ENCODE results near the gene SKI.

Gene SKI

DNA sequence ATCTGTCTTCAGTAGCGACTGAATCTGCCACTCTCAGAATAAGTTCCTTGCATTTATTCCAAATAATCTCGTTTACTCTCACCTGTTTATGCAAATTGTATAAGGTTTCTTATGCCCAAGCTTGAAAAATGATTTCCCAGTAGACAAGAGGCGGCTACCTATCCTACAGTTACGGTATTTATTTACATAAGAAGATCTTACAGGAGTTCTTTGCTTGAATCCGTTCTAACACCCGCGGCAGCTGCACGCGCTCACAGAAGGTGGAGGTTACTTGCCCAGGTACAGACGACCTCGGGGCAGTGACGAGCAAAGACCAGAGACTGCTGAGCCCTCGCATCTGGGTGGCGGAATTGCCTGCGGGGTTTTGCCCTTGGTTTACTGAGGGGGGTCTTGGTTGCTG is 79.9 kb downstream of the SKI start:
- TF ChIP-seq EZH2phosphoT487 (IDR thresholded peaks at IDR 0.05; ENCODE audit: borderline replicate concordance, low read length): no peak
- TF ChIP-seq, protein P1, sequence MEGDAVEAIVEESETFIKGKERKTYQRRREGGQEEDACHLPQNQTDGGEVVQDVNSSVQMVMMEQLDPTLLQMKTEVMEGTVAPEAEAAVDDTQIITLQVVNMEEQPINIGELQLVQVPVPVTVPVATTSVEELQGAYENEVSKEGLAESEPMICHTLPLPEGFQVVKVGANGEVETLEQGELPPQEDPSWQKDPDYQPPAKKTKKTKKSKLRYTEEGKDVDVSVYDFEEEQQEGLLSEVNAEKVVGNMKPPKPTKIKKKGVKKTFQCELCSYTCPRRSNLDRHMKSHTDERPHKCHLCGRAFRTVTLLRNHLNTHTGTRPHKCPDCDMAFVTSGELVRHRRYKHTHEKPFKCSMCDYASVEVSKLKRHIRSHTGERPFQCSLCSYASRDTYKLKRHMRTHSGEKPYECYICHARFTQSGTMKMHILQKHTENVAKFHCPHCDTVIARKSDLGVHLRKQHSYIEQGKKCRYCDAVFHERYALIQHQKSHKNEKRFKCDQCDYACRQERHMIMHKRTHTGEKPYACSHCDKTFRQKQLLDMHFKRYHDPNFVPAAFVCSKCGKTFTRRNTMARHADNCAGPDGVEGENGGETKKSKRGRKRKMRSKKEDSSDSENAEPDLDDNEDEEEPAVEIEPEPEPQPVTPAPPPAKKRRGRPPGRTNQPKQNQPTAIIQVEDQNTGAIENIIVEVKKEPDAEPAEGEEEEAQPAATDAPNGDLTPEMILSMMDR (IDR thresholded peaks at IDR 0.05; ENCODE audit: low read depth, low read length, poor library complexity, severe bottlenecking): no peak
- no peaks in the 10 kb centered on the region for H3K9me2 ChIP-seq (replicated peaks; ENCODE audit: control insufficient read depth, low read length)
- H3K4me2 ChIP-seq (ENCODE audit: low read length): no peak overlapping the region
- no peaks in the 10 kb centered on the region for H3K79me2 ChIP-seq (ENCODE audit: control insufficient read depth, low read length)
- H3K27ac ChIP-seq (ENCODE audit: low read depth, low read length): no peak overlapping the region
- H3K4me3 ChIP-seq (ENCODE audit: low read length): no peak overlapping the region
- H3K27me3 ChIP-seq (ENCODE audit: control insufficient read depth, low read length): no peaks in the 10 kb centered on the region
- H4K20me1 ChIP-seq (ENCODE audit: control insufficient read depth, insufficient read depth, low read depth, low read length): no peaks in the 10 kb centered on the region
- H3K4me1 ChIP-seq (ENCODE audit: control insufficient read depth, low read length): no peaks in the 10 kb centered on the region
- H3K36me3 ChIP-seq (ENCODE audit: control insufficient read depth, low read length): no peaks in the 10 kb centered on the region
- H3K9me3 ChIP-seq (ENCODE audit: control insufficient read depth, insufficient read depth, low read length): no peaks in the 10 kb centered on the region
- no peaks in the 10 kb centered on the region for H3F3A ChIP-seq (ENCODE audit: control insufficient read depth, insufficient read depth)

DNA sequence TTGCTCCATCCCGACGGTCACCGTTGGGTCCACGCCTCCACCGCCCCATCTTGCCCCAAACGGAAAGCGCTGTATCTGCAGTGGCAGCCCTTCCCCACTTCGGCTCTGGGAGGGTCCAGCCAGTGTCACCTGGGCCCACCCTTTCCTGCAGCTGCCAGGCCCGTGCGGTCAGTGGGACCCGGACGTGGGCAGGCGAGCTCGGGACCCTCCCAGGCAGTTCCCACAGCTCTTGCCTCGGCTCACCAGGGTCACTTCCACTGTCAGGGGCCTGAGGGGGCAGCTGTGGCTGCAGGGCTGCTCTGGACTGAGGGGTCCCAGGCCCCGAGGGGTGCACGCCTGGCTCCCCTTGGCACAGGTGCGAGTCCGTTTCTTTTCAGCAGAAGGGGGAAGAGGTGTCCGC is 80.7 kb downstream of the SKI start:
- Histone ChIP-seq H3K4me1 (ENCODE audit: control insufficient read depth, low read length) (no peaks in the 10 kb centered on the region), H3K79me2 (ENCODE audit: control insufficient read depth, low read length) (no peaks in the 10 kb centered on the region), H3K27ac (ENCODE audit: low read depth, low read length) (no peak overlapping the region), H3K27me3 (ENCODE audit: control insufficient read depth, low read length) (no peaks in the 10 kb centered on the region), H3K9me3 (ENCODE audit: control insufficient read depth, insufficient read depth, low read length) (no peaks in the 10 kb centered on the region), H4K20me1 (ENCODE audit: control insufficient read depth, insufficient read depth, low read depth, low read length) (no peaks in the 10 kb centered on the region), H3K4me3 (ENCODE audit: low read length) (no peak overlapping the region), H3K36me3 (ENCODE audit: control insufficient read depth, low read length) (no peaks in the 10 kb centered on the region), H3K9me2 (replicated peaks; ENCODE audit: control insufficient read depth, low read length) (no peaks in the 10 kb centered on the region), H3F3A (ENCODE audit: control insufficient read depth, insufficient read depth) (no peaks in the 10 kb centered on the region), H3K4me2 (ENCODE audit: low read length) (no peak overlapping the region)
- TF ChIP-seq, protein P1 (IDR thresholded peaks at IDR 0.05; ENCODE audit: low read depth, low read length, poor library complexity, severe bottlenecking): no peak
- no peak for TF ChIP-seq EZH2phosphoT487 (IDR thresholded peaks at IDR 0.05; ENCODE audit: borderline replicate concordance, low read length)

DNA sequence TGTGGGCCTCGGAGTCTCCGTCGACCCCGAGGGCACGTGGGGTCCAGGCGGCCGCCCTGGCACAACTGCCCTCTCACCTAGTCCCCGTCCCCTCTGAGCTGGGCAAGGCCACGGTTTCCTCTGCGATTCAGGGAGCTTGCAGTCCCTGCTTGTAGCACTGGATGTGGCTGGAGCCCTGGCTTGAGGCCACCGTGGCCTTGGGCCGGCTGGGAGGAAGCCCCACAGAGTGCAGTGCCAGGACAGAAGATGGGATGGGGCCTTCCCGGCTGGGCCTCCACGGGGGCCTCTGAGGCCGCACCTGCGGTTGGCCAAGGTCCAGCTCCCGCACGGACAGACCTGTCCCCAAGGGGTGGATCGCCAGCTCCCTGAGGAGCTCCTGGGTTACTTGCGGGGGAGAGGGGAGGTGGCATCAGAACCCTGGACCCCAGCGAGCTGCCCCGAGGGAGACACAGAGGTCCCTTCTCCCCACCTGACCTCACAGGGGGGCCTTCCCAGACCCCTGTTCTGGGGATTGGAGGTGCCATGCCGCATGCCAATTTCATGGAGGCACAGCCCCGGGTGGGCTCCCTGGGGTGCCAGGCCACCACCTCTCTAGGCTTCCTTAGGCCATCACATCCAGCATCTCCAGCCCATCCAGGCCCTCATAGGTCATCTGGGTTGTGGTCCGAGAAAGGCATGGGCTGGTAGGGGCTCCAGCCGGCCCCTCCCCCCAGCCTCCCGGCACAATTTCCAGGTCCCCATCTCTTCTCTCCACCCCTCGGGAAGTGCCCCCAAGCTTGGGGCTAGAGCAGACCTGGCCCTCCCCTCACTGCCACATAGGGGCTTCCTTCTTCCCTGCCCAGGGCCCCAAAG is 82.4 kb downstream of the SKI start:
- Histone ChIP-seq H3K4me3 (ENCODE audit: low read length) (no peak overlapping the region), H3F3A (ENCODE audit: control insufficient read depth, insufficient read depth) (no peaks in the 10 kb centered on the region), H3K9me2 (replicated peaks; ENCODE audit: control insufficient read depth, low read length) (no peaks in the 10 kb centered on the region), H3K79me2 (ENCODE audit: control insufficient read depth, low read length) (no peaks in the 10 kb centered on the region), H3K9me3 (ENCODE audit: control insufficient read depth, insufficient read depth, low read length) (no peaks in the 10 kb centered on the region), H3K27me3 (ENCODE audit: control insufficient read depth, low read length) (no peaks in the 10 kb centered on the region), H3K36me3 (ENCODE audit: control insufficient read depth, low read length) (no peaks in the 10 kb centered on the region), H3K27ac (ENCODE audit: low read depth, low read length) (no peak overlapping the region), H3K4me2 (ENCODE audit: low read length) (no peak overlapping the region), H3K4me1 (ENCODE audit: control insufficient read depth, low read length) (no peaks in the 10 kb centered on the region), H4K20me1 (ENCODE audit: control insufficient read depth, insufficient read depth, low read depth, low read length) (no peaks in the 10 kb centered on the region)
- no peak for TF ChIP-seq EZH2phosphoT487 (IDR thresholded peaks at IDR 0.05; ENCODE audit: borderline replicate concordance, low read length)
- TF ChIP-seq, protein P1 (IDR thresholded peaks at IDR 0.05; ENCODE audit: low read depth, low read length, poor library complexity, severe bottlenecking): no peak
